Measurements from ENCODE around the gene NXNL1.

NXNL1 gene

GRCh38 chr19:17497149-17497798 lies 36.5 kb upstream of the NXNL1 start:
- Histone ChIP-seq H3K9ac (no peak overlapping the region), H4K20me1 (ENCODE audit: insufficient read depth) (no peaks in the 10 kb centered on the region), H3K79me2 (ENCODE audit: insufficient read depth, low read depth) (no peaks in the 10 kb centered on the region), H3K4me3 (IDR thresholded peaks at IDR 0.05; ENCODE audit: insufficient read depth, low read depth, low read length) (no peak overlapping the region), H3K4me1 (ENCODE audit: low read depth, poor library complexity, severe bottlenecking) (no peaks in the 10 kb centered on the region), H3K27me3 (ENCODE audit: insufficient read depth, low read depth) (no peaks in the 10 kb centered on the region), H3K4me2 (no peak overlapping the region), H3K36me3 (ENCODE audit: insufficient read depth) (no peaks in the 10 kb centered on the region), H2AFZ (ENCODE audit: low read depth) (no peak overlapping the region), H3K27ac (no peak overlapping the region)
- TF ChIP-seq CTCF (conservative IDR thresholded peaks at IDR 0.05; ENCODE audit: low read depth, low read length) = no peak

DNA sequence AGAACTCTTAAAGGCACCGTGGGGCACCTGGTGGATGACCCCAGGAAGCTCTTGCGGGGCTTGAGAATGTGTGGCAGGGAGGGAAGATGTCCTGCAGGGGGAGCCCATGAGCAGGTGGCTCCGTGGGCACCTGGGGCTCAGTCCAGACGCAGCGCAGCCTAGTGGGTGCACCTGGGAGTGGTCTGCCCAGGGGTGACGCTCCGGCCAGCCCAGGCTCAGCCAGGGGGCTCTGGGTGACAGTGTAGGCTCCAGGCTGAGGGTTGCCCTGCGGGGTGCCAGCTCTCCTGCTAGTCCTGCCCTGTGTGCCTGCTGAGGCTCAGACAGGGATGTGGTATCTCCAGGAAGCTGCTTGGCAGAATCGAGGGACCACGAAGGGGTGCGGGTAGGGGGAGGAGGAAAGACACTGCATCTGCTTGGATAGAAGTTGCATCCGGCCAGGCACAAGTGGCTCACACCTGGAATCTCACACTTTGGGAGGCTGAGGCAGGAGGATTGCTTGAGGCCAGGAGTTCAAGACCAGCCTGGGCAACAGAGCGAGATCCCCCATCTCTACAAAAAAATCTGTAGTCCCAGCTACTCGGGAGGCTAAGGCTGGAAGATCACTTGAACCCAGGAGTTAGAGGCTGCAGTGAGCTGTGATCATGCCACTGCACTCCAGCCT lies 35.7 kb upstream of the NXNL1 start:
- peak; percentile 90 for TF ChIP-seq CTCF (conservative IDR thresholded peaks at IDR 0.05; ENCODE audit: low read depth, low read length)
- H3K4me2 ChIP-seq = no peak overlapping the region; the same call in 1 of the 2 replicates
- H3K4me1 ChIP-seq (ENCODE audit: low read depth, poor library complexity, severe bottlenecking) = no peaks in the 10 kb centered on the region
- no peaks in the 10 kb centered on the region for H3K79me2 ChIP-seq (ENCODE audit: insufficient read depth, low read depth)
- H4K20me1 ChIP-seq (ENCODE audit: insufficient read depth) = no peaks in the 10 kb centered on the region
- H3K36me3 ChIP-seq (ENCODE audit: insufficient read depth) = no peaks in the 10 kb centered on the region
- no peak overlapping the region for H3K4me3 ChIP-seq (IDR thresholded peaks at IDR 0.05; ENCODE audit: insufficient read depth, low read depth, low read length)
- no peak overlapping the region for H2AFZ ChIP-seq (ENCODE audit: low read depth)
- H3K27me3 ChIP-seq (ENCODE audit: insufficient read depth, low read depth) = no peaks in the 10 kb centered on the region
- H3K9ac ChIP-seq = no peak overlapping the region
- no peak overlapping the region for H3K27ac ChIP-seq

DNA sequence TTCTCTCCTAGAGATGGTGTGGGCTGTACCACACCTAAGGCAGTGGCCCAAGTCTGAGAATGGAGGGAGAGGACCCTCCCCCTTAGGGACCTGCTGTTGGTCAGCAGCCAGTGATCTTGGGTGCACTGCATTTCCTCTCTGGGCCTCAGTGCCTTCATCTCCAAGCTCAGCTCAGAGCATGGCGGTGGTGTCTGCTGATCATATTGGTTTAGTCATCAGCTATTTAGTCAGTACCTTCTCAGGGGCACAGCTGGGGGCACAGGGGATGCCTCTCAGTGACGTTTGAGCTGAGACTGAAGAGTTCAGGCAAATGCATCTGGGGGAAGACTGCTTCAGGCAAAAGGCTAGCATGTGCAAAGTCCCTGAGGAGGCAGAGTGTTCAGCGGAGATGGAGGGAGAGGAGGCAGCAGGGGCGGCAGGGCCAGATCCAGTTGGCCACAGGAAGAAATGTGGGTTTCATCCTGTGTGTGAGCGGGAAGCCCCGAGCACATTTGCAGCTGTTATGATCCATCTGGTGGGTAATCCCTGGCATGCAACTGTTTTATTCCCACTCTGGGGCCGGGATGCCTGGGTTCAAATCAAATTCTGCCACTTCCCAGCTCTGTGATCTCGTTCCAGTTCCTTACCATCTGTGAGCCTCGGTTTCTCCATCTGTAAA lies 35.0 kb upstream of the NXNL1 start:
- H3K27ac ChIP-seq = no peak overlapping the region
- no peaks in the 10 kb centered on the region for H3K4me1 ChIP-seq (ENCODE audit: low read depth, poor library complexity, severe bottlenecking)
- no peak overlapping the region; the same call in 1 of the 2 replicates for H3K4me2 ChIP-seq
- H3K36me3 ChIP-seq (ENCODE audit: insufficient read depth) = no peaks in the 10 kb centered on the region
- no peaks in the 10 kb centered on the region for H3K79me2 ChIP-seq (ENCODE audit: insufficient read depth, low read depth)
- TF ChIP-seq CTCF (conservative IDR thresholded peaks at IDR 0.05; ENCODE audit: low read depth, low read length) = no peak
- H3K4me3 ChIP-seq (IDR thresholded peaks at IDR 0.05; ENCODE audit: insufficient read depth, low read depth, low read length) = no peak overlapping the region
- H4K20me1 ChIP-seq (ENCODE audit: insufficient read depth) = no peaks in the 10 kb centered on the region
- H2AFZ ChIP-seq (ENCODE audit: low read depth) = no peak overlapping the region
- H3K9ac ChIP-seq = no peak overlapping the region
- H3K27me3 ChIP-seq (ENCODE audit: insufficient read depth, low read depth) = no peaks in the 10 kb centered on the region

DNA sequence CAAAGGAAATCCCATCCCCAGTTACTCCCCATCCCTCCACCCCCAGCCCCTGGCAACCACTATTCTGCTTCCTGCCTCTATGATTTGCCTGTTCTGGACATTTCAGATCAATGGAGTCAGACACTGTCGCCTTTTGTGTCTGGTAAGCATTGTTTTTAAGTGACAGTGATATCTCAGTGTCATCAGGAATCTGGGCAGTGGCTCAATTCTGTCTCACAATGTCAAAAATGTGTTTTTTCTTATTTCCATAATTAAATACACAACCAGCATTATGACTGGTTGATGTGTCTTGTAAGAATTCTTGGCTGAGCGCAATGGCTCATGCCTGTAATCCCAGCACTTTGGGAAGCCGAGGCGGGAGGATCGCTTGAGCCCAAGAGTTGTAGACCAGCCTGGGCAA lies 30.6 kb upstream of the NXNL1 start:
- TF ChIP-seq CTCF (conservative IDR thresholded peaks at IDR 0.05; ENCODE audit: low read depth, low read length) = no peak
- Histone ChIP-seq H3K79me2 (ENCODE audit: insufficient read depth, low read depth) (no peaks in the 10 kb centered on the region), H3K36me3 (ENCODE audit: insufficient read depth) (no peaks in the 10 kb centered on the region), H3K4me2 (no peak overlapping the region), H3K27ac (no peak overlapping the region), H3K27me3 (ENCODE audit: insufficient read depth, low read depth) (no peaks in the 10 kb centered on the region), H2AFZ (ENCODE audit: low read depth) (no peak overlapping the region), H3K9ac (no peak overlapping the region), H4K20me1 (ENCODE audit: insufficient read depth) (no peaks in the 10 kb centered on the region), H3K4me3 (IDR thresholded peaks at IDR 0.05; ENCODE audit: insufficient read depth, low read depth, low read length) (no peak overlapping the region), H3K4me1 (ENCODE audit: low read depth, poor library complexity, severe bottlenecking) (no peaks in the 10 kb centered on the region)
